LNCaP clone FGC (cell line): ENCODE results near the gene GALNT18.

Source experiments
- DNase-seq: peaks from one replicate; pipeline ENCODE4 v3.0.0-alpha.2; 2011; ENCODE audit warnings: low read depth
- H3K4me3 ChIP-seq: 2 replicates; pipeline ENCODE4 v1.5.1; 2011; ENCODE audit warnings: mild to moderate bottlenecking, low read depth, low read length, control low read depth
- CTCF ChIP-seq: IDR thresholded peaks from 2 replicates; pipeline ENCODE4 v1.5.1; 2012; ENCODE audit warnings: mild to moderate bottlenecking; ENCODE audit not compliant: control insufficient read depth, insufficient read depth; ENCODE audit errors: extremely low read depth

Gene GALNT18

DNA sequence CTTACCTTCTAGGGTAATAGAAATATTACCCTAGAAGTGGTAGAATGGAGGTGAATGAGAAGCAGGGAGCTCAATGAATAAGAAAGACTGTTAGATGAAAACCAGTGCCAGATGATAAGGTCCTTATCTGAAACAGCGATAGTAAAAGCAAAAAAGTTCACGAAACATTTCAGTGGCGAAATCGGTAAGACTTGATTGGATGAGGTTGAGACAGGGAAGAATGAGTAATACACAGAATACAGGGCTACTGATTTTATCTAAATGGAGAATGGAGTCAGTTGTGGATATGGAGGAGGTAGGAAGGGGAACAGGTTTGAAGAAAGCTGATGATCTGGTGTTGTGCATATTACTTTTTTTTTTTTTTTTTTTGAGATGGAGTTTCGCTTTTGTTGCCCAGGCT is 96.5 kb downstream of the GALNT18 start:
- no peak overlapping the region for H3K4me3 ChIP-seq
- no peak for TF ChIP-seq CTCF

DNA sequence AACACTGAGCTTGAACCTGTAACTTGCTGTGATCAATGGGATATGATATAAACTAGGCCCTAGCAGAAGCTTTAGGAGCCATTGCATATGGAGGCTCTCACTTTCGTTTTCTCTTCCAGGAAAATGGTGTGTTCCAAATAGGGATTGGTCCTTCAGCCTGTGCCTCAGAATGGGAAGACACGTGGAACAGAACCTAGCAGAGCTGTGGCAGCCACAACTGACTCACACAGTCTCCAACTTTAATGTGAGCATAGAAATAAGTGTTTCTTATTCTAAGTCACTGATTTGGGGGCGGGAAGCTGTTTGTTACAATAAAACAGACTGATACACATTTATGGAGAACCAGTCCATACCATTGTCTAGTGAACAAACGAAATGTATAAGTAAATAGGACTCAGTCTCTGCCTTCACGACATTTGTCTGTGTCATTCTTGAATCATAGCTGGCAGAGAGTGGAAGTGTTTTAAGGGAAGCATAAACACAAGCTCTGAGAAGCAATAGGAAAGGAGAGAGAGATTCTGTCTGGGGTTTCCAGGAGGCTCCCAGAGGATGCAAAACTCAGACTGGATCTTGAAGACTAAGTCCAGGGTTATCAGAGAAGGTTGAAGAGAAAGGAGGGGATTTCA is 97.3 kb downstream of the GALNT18 start:
- TF ChIP-seq CTCF: no peak
- no peak overlapping the region for H3K4me3 ChIP-seq
- no peak for DNase-seq

More for the DNA sequence above, 96.5 kb downstream of the GALNT18 start:
- DNase-seq: no peak

DNA sequence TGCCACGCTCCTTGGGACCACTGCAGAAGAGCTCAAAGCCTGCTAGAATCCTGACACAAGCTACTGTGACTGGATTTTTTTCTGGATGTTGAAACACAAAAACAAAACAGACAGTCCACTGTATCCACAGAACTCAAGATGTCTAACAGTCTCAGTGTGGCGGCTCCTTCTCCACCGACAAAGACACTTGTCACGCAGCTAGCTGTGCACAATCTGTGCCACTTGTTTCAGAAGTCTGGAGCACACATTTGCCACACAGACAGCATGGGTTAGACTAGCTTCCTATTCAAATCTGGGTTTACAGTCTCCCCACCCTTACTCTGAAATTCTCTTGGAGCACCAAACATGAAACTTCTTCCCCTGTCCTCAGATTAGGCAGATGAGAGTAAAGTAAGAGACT is 99.2 kb downstream of the GALNT18 start:
- no peak overlapping the region for H3K4me3 ChIP-seq
- DNase-seq: no peak
- TF ChIP-seq CTCF: no peak

DNA sequence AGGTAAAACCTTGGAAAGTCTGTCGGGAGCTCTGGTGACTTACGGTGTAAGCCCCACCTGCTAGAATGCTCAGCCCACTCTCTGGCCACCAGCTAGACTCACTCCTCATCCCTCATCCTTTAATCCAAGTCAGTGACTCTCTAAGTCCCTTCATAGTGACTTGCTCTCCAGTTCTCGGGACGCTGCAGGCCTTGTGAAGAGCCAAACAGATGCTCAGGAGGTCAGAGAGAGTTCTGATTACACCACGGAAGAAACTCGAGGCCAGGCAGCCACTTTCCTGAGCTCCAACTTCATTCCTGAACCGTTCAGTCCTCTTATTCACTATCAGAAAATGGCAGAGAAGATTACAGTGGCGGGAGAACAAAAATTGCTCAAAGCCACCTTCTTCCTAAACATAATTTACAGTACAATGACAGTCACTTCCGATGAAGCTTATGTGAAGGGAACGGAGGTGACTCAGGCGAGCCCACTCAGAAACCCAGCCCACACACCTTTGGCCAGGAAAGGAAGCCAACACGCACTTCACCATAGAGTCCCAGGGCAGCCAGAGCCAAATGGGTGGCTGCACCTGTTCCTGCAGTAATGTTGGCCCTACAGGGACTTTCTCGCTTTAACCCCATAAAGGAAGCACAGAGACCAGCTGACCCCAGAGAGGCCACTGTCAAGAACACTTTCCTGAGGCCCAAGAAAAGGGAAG is 100.4 kb downstream of the GALNT18 start:
- TF ChIP-seq CTCF: no peak
- no peak for DNase-seq
- H3K4me3 ChIP-seq: no peak overlapping the region

GRCh38 chr11:11520231-11521015 is 101.4 kb downstream of the GALNT18 start:
- TF ChIP-seq CTCF: no peak
- no peak for DNase-seq
- no peak overlapping the region for H3K4me3 ChIP-seq

DNA sequence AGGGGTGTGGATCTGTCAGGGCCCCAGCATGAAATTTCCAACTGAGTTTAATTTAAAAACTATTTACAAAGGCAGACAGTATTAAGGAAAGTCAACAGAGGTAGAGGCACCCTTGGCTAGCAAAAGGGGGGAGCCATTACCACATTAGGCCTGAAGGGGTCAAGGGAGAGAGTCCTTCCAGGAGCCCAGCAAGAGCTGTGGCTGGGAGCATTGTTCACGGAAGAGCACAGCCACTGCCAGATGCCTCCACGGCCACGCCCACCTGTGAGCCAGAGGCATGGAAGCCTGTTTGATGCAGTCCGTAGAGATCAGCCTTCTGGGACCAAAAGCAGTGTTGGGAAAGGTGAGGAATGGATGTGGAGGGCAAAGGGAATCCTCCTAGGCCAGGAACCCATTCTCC is 102.6 kb downstream of the GALNT18 start:
- TF ChIP-seq CTCF: no peak

GRCh38 chr11:11514246-11514645 is 107.6 kb downstream of the GALNT18 start:
- no peak for DNase-seq
- TF ChIP-seq CTCF: no peak
- no peak overlapping the region for H3K4me3 ChIP-seq

More for the DNA sequence above, 102.6 kb downstream of the GALNT18 start:
- no peak for DNase-seq
- no peak overlapping the region for H3K4me3 ChIP-seq
